HG03135 (cell line): Measurements from ENCODE around the gene CECR2.
"Not testable (repeated sequence)": the region's sequence is repeated elsewhere in the genome, so short reads cannot be mapped to it uniquely, and the experiment has no call there.

Source experiments
- ATAC-seq: cut with Tn5 transposase; IDR thresholded peaks from one replicate; pipeline ENCODE4 v1.9.1; 2021; ENCODE audit warnings: mild to moderate bottlenecking, moderate library complexity; ENCODE audit not compliant: unreplicated experiment

Gene CECR2

GRCh38 chr22:17566016-17566687 lies 196.9 kb downstream of the CECR2 start:
- not testable (repeated sequence) for ATAC-seq

DNA sequence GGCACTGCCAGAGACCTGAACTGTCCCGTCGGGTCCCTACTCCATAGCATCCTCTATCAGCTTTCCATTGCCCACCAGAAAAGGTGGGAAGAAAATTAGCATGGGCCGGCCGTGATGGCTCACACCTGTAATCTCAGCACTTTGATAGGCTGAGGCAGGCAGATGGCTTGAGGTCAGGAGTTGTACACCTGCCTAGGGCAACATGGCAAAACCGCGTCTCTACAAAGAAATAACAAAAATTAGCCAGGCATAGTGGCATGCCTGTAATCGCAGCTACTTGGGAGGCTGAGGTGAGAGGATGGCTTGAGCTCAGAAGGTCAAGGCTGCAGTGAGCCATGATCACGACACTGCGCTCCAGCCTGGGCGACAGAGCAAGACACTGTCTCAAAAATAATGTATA lies 197.5 kb downstream of the CECR2 start:
- ATAC-seq: no peak

GRCh38 chr22:17569971-17570511 lies 200.8 kb downstream of the CECR2 start:
- no peak for ATAC-seq

GRCh38 chr22:17570851-17571631 lies 201.8 kb downstream of the CECR2 start:
- no peak for ATAC-seq

- ATAC-seq: no peak
Measured at GRCh38 chr22:17575151-17575550, 205.9 kb downstream of the CECR2 start.

DNA sequence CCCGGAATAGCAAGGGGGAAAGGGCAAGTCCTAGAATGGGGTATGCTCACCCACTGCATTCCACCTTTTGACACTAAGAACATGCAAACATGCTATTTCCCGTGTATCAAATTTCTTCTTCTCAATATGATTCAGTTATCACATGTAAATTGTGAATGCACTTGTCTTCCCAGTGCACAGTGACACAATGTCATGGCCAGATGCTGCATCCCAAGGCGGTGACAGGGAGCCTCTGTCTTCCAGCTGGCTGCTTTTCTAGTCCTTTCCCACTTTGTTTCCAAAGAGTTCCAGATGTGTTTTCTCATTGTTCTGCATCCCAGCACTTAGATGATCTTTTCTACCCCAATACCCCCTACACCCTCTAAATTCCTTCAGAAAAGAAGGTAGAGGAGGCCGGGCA lies 206.4 kb downstream of the CECR2 start:
- ATAC-seq: no peak

DNA sequence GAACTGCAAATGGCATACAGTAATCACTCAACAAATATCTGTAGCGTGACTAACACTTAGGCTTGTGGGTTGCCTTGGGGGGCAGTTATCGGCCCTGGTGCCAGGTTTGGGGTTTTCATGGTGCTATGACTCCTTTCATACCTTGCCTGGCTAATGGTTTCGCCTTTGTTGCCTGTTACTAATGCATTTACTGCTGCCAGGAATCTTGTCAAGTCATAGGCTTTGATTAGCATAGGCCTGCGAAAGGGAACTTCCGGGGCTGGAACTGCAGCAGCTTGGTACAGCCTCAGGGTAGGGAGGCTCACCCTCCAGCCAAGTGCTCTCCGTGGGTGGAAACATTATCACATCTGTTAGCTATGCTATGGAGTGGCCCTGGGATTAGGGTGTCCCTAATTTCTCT lies 207.2 kb downstream of the CECR2 start:
- no peak for ATAC-seq

GRCh38 chr22:17578136-17578754 lies 209.0 kb downstream of the CECR2 start:
- no peak for ATAC-seq

DNA sequence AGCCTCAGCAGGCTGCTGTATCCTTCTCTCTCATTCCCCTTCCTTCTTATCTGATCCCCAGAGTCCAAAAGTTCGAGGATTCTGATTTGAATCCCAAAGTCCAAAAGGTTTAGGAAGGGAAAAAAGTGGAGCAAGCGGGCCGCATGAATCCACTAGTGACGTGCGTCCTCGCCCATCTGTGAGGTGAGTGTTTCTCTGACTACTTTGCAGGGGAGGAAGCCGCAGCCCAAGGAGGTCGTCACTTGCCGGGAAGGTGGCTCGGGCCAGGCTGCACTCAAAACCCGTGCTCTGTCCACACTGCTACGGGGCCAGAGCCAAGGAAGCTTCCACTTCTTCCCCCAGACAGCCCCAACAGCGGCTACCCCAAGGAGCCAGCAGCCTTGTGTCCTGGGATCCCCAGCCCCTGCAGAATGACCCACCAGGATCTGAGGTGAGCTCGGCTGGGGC lies 210.3 kb downstream of the CECR2 start:
- ATAC-seq: no peak

DNA sequence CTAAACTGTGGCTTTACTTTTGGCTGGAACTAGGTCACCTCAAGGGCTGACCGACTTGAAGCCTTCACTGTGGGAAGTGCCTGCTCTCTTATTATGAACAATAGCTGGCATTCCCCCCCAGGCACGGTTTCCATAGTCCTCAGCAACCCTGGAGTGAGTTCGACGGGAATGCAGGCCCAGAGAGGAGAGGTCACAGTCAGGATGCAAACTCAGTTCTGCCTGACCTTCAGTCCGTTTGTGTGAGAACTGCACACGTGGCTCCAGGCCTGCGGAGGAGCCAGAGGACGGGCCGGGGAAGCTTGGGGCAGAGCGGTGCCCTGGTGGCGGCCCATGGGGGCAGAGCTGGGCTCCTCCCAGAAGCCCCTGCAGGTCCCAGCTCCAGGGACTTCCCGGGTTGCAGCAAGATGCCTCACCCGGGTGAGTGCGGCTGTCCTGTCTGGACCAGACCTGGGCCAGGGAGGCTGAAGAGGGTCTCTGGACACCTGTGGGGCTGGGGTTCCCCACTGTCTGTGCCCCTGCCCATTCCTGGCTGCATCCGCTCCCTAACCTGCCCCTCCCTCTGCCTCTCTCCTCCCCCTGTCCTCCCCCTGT lies 211.3 kb downstream of the CECR2 start:
- ATAC-seq: no peak

DNA sequence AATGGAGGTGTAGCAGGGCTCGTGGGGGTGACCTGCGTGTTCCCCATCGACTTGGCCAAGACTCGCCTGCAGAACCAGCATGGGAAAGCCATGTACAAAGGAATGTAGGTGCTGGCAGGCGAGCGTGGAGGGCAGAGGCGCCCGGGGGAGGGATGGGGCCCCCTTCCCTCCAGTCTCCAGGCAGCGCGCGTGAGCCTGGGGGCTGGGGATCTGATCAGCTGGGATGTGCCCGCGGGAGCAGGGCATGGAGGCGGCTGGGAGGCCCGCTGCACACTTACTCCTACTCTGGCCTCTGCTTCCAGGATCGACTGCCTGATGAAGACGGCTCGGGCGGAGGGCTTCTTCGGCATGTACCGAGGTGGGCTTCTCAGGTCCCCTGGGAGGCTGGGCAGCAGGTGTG lies 211.8 kb downstream of the CECR2 start:
- no peak for ATAC-seq

GRCh38 chr22:17581631-17582030 lies 212.4 kb downstream of the CECR2 start:
- ATAC-seq: no peak

DNA sequence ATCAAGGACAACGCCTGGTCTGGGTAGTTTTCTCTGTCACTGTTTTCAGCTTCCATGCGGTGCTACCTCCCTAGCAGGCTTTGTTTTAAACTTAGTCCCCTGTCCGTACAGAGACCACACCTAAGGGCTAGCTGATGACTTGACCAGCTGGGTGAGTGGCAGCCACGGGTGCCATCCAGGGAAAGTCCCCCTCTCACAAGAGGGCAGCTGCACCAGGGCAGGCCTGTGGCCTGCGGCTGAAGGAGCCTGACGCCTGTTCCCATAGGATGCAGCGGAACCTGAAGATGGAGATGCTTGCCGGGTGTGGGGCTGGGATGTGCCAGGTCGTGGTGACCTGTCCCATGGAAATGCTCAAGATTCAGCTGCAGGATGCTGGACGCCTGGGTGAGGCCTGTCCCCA lies 213.9 kb downstream of the CECR2 start:
- no peak for ATAC-seq

DNA sequence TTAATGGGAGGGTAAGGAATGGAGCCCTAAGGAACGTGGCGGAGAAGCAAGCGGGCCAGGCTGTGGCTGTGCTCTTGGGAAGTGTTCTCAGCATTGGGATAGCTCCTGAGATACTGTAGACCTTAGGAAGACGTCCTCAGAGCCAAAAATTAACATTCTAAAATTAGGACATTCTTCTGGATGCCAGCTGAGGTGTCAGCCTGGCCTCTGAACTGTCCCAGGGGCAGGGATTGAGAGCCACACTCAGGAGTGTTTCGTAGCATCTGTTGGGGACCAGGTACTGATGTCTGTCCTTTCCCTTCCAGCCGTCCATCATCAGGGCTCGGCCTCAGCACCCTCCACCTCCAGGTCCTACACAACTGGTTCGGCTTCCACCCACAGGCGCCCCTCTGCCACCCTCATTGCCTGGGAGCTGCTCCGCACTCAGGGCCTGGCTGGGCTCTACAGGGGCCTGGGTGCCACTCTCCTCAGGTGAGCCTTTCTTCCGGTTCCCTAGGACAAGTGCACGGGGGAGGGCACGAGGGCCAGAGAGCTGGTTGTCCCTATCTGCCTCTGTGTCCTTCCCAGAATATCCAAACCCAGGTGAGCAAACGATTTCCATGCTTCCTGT lies 217.7 kb downstream of the CECR2 start:
- ATAC-seq: no peak

DNA sequence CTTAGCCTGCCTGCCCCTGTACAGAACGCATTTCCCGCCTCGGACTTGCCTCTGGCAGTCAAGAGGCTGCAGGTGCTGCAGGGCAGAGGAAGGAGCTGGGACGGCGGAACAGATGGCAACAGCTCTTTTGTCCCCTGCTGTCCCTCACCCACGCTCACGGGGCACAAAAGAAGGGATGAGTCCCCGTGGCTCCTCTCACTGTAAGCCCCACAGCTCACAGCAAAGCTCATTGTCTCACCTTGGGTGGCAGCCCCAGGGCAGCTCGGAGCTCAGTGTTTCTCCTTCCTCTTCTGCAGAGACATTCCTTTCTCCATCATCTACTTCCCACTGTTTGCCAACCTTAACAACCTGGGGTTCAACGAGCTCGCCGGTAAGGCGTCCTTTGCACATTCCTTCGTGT lies 218.4 kb downstream of the CECR2 start:
- no peak for ATAC-seq

- ATAC-seq: no peak
Measured at GRCh38 chr22:17588606-17589005, 219.3 kb downstream of the CECR2 start.

- ATAC-seq: no peak
Measured at GRCh38 chr22:17589810-17590375, 220.6 kb downstream of the CECR2 start.

DNA sequence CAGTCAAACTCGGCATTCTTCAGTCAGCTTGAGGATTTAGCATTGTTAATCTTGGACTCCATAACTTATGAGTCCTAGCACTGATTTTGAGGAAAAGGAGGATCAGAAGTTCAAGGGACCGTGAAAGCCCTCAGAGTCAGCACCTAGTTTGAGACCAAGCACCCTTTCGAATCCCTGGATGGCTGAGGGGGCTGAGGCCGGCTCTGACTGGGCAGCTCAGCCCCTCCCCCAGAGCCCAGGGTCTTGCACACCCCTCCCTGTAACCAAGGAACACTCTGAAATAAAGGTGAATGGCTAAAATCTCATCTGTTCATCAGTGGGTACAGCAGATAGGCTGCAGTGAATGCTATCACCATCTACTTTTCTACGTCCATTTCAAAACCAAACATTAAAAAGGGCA lies 221.3 kb downstream of the CECR2 start:
- ATAC-seq: no peak

- no peak for ATAC-seq
Measured at GRCh38 chr22:17592201-17592600, 222.9 kb downstream of the CECR2 start.

GRCh38 chr22:17596226-17596625 lies 227.0 kb downstream of the CECR2 start:
- no peak for ATAC-seq

DNA sequence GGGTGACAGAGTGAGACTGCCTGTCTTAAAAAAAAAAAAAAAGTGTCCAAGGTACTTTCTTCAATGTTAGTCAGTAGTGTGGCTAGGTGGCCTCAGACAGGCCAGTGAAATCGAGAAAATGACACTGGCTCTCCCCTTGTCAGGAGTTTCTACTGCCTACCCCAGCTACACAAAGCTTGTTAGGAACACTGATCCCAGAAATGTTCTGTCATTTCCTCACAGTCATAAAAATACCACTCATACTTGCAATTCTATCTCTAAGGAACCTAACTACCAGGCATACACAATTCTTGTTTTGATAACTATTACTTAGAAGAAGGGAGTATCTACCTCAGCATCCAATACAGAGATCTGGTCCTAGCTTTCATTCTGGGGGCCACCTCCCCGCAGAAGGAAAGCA lies 228.0 kb downstream of the CECR2 start:
- no peak for ATAC-seq
